ENCODE results near the gene TRMT10A.

DNA sequence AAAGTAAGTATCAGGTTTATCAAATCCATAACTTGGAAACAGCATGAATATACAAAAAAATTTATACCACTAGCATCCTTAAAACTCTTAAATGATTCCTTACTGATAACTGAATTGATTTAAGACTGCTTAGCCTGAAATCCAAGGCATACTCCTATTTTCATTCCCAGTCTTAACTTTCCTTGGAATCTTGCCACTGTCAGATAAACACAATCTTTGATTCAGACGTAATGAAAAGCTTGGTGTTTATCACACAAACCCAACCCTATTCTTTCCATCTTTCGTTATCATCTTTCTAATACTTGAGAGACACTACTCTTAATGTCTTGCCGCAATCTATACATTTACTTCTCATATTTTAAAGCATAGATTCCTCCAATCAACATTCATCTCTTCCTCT, 33.9 kb downstream of the TRMT10A start:
- TF ChIP-seq RFX5 (IDR thresholded peaks at IDR 0.05) (no peak), HOXA7 (CRISPR knock-in tag; IDR thresholded peaks at IDR 0.05) (no peak), HEYL (CRISPR knock-in tag; IDR thresholded peaks at IDR 0.05) (no peak), CEBPB (IDR thresholded peaks at IDR 0.05) (no peak), E2F6 (IDR thresholded peaks at IDR 0.05; ENCODE audit: borderline replicate concordance, low read depth) (no peak), CHD2 (IDR thresholded peaks at IDR 0.05; ENCODE audit: low read length, partially characterized antibody) (no peak), EP300 (IDR thresholded peaks at IDR 0.05) (no peak), POLR2A (IDR thresholded peaks at IDR 0.05; ENCODE audit: low read length) (no peak)
- TF ChIP-seq, protein P1, sequence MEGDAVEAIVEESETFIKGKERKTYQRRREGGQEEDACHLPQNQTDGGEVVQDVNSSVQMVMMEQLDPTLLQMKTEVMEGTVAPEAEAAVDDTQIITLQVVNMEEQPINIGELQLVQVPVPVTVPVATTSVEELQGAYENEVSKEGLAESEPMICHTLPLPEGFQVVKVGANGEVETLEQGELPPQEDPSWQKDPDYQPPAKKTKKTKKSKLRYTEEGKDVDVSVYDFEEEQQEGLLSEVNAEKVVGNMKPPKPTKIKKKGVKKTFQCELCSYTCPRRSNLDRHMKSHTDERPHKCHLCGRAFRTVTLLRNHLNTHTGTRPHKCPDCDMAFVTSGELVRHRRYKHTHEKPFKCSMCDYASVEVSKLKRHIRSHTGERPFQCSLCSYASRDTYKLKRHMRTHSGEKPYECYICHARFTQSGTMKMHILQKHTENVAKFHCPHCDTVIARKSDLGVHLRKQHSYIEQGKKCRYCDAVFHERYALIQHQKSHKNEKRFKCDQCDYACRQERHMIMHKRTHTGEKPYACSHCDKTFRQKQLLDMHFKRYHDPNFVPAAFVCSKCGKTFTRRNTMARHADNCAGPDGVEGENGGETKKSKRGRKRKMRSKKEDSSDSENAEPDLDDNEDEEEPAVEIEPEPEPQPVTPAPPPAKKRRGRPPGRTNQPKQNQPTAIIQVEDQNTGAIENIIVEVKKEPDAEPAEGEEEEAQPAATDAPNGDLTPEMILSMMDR (IDR thresholded peaks at IDR 0.05): no peak
